IPS DF 19.7 (cell line): ENCODE results near the gene ALDH1A3.

Experiments used
- DNase-seq: peaks from one replicate; pipeline ENCODE4 v3.0.0-alpha.2; 2013; ENCODE audit warnings: low read depth, low spot score

Gene ALDH1A3

GRCh38 chr15:100859970-100860828 lies 19.4 kb upstream of the ALDH1A3 start:
- no peak for DNase-seq

GRCh38 chr15:100860829-100861510 lies 18.7 kb upstream of the ALDH1A3 start:
- DNase-seq, result no peak

- DNase-seq, result no peak
Measured at GRCh38 chr15:100861511-100861991, 18.1 kb upstream of the ALDH1A3 start.

GRCh38 chr15:100862162-100862561 lies 17.5 kb upstream of the ALDH1A3 start:
- no peak for DNase-seq

- no peak for DNase-seq
Measured at GRCh38 chr15:100863075-100863795, 16.4 kb upstream of the ALDH1A3 start.

GRCh38 chr15:100863796-100864267 lies 15.8 kb upstream of the ALDH1A3 start:
- DNase-seq, result no peak

- DNase-seq, result no peak
Measured at GRCh38 chr15:100866386-100867330, 13.0 kb upstream of the ALDH1A3 start.

- no peak for DNase-seq
Measured at GRCh38 chr15:100867433-100867832, 12.2 kb upstream of the ALDH1A3 start.

- DNase-seq, result no peak
Measured at GRCh38 chr15:100869151-100869999, 10.3 kb upstream of the ALDH1A3 start.

GRCh38 chr15:100873029-100873677 lies 6.5 kb upstream of the ALDH1A3 start:
- DNase-seq, result no peak

GRCh38 chr15:100875495-100875894 lies 4.1 kb upstream of the ALDH1A3 start:
- DNase-seq, result no peak

GRCh38 chr15:100875976-100876375 lies 3.7 kb upstream of the ALDH1A3 start:
- DNase-seq, result no peak

GRCh38 chr15:100877551-100877950 lies 2.1 kb upstream of the ALDH1A3 start:
- no peak for DNase-seq

- no peak for DNase-seq
Measured at GRCh38 chr15:100878130-100878529, 1.5 kb upstream of the ALDH1A3 start.

- no peak for DNase-seq
Measured at GRCh38 chr15:100878648-100879047, 983 bp upstream of the ALDH1A3 start.

- DNase-seq, result no peak
Measured at GRCh38 chr15:100879061-100879463, 569 bp upstream of the ALDH1A3 start.

- DNase-seq, result no peak
Measured at GRCh38 chr15:100880139-100880896, 687 bp downstream of the ALDH1A3 start.

GRCh38 chr15:100880897-100881242 lies 1.2 kb downstream of the ALDH1A3 start:
- no peak for DNase-seq
